ENCODE measurements around the gene RIC8A. TPM values are rescaled to one million over a fixed set of nuclear protein-coding genes. Genes with fewer than 3 reads are reported as not detected.

Gene RIC8A
- total and polyA plus RNA-seq, 2 of the 13 experiments (the other 11 are each of a cell fraction or from before 2014, with no cell fraction given) = 62.1 to 63.8 TPM

- TF ChIP-seq ATF4 (CRISPR knock-in tag; IDR thresholded peaks at IDR 0.05) = no peak
- TF ChIP-seq ZNF484 (CRISPR knock-in tag; IDR thresholded peaks at IDR 0.05; ENCODE audit: borderline replicate concordance, low read depth) = no peak
- no peak for TF ChIP-seq SKI (IDR thresholded peaks at IDR 0.05; ENCODE audit: partially characterized antibody)
- TF ChIP-seq ASH2L (IDR thresholded peaks at IDR 0.05; ENCODE audit: insufficient read length, low read depth, low read length) = peak; percentile 87
- TF ChIP-seq ZNF44 (CRISPR knock-in tag; IDR thresholded peaks at IDR 0.05) = no peak
- no peak for TF ChIP-seq FOXK2 (IDR thresholded peaks at IDR 0.05)
- TF ChIP-seq BHLHE40 (IDR thresholded peaks at IDR 0.05; ENCODE audit: low read length) = no peak
- peak; percentile 86 for TF ChIP-seq GMEB1 (CRISPR knock-in tag; IDR thresholded peaks at IDR 0.05; ENCODE audit: borderline replicate concordance)
- TF ChIP-seq ZNF670 (CRISPR knock-in tag; IDR thresholded peaks at IDR 0.05; ENCODE audit: borderline replicate concordance) = no peak
- no peak for TF ChIP-seq TEAD2 (CRISPR knock-in tag; IDR thresholded peaks at IDR 0.05)
- no peak for TF ChIP-seq ZMAT5 (CRISPR knock-in tag; IDR thresholded peaks at IDR 0.05; ENCODE audit: borderline replicate concordance, low read depth)
- TF ChIP-seq HNRNPUL1 (IDR thresholded peaks at IDR 0.05; ENCODE audit: low read depth, low read length) = no peak; the same call in 1 of the 2 replicates
- TF ChIP-seq MBNL3 (CRISPR knock-in tag; conservative IDR thresholded peaks at IDR 0.05) = no peak
- peak; percentile 60; the same call in 1 of the 2 replicates for TF ChIP-seq ZNF235 (CRISPR knock-in tag; IDR thresholded peaks at IDR 0.05; ENCODE audit: borderline replicate concordance)
- TF ChIP-seq ZNF747 (CRISPR knock-in tag; IDR thresholded peaks at IDR 0.05; ENCODE audit: borderline replicate concordance) = no peak
- TF ChIP-seq ZBTB49 (CRISPR knock-in tag; IDR thresholded peaks at IDR 0.05; ENCODE audit: borderline replicate concordance) = no peak
- TF ChIP-seq GTF2F1 (IDR thresholded peaks at IDR 0.05; ENCODE audit: low read length) = no peak
- peak; percentile 22; the same call in 1 of the 2 replicates for TF ChIP-seq HOMEZ (CRISPR knock-in tag; IDR thresholded peaks at IDR 0.05; ENCODE audit: low read depth)
- TF ChIP-seq GRHL1 (CRISPR knock-in tag; conservative IDR thresholded peaks at IDR 0.05) = no peak
Observed at GRCh38 chr11:236774-237767, 29.6 kb downstream of the RIC8A start, which contains the start of gene PSMD13 (continued).
